Spleen (tissue), 11 donors: ENCODE measurements around the gene CLPSL1. TPM values are rescaled to one million over a fixed set of nuclear protein-coding genes. Genes with fewer than 3 reads are reported as not detected.

Experiments
- DNase-seq: peaks from one replicate; pipeline ENCODE4 v3.0.0-alpha.2; 2020
- H3K27ac ChIP-seq, 8 donors: fragments of 200-600 bp; sonication (generic) in 7 of 8; 1 replicate in 4 of 8; 2 replicates in 4 of 8; pipeline versions ENCODE4 v1.5.0 to v1.8.0; 2016 to 2021; ENCODE audit warnings: inconsistent platforms in 4 of 8, mild to moderate bottlenecking in 4 of 8, moderate library complexity in 1 of 8
- H3K27me3 ChIP-seq, 7 donors: fragments of 200-600 bp; sonication (generic) in 6 of 7; replicated peaks in 1 of 7; 1 replicate in 4 of 7; 2 replicates in 3 of 7; pipeline versions ENCODE4 v1.5.0 to v1.8.0; 2016 to 2021; ENCODE audit warnings: inconsistent platforms in 3 of 7, mild to moderate bottlenecking in 1 of 7
- H3K36me3 ChIP-seq, 6 donors: fragments of 200-600 bp; sonication (generic) in 5 of 6; 1 replicate in 4 of 6; 2 replicates in 2 of 6; pipeline versions ENCODE4 v1.5.0 to v1.8.0; 2016 to 2021; ENCODE audit warnings: inconsistent platforms in 2 of 6
- H3K4me1 ChIP-seq, 6 donors: fragments of 200-600 bp; sonication (generic) in 5 of 6; 1 replicate in 3 of 6; 2 replicates in 3 of 6; pipeline versions ENCODE4 v1.5.0 to v1.8.0; 2016 to 2021; ENCODE audit warnings: inconsistent platforms in 3 of 6
- H3K4me3 ChIP-seq, 8 donors: fragments of 200-600 bp; sonication (generic) in 7 of 8; 1 replicate in 4 of 8; 2 replicates in 4 of 8; pipeline versions ENCODE4 v1.5.0 to v1.8.0; 2016 to 2021; ENCODE audit warnings: inconsistent platforms in 4 of 8, mild to moderate bottlenecking in 4 of 8, moderate library complexity in 2 of 8
- H3K9me3 ChIP-seq, 8 donors: fragments of 200-600 bp; sonication (generic) in 7 of 8; 1 replicate in 4 of 8; 2 replicates in 4 of 8; pipeline versions ENCODE4 v1.5.0 to v1.8.0; 2016 to 2021; ENCODE audit warnings: inconsistent platforms in 4 of 8
- POLR2A ChIP-seq, 3 donors: fragments of 450-650 bp; IDR thresholded peaks; one replicate each; pipeline ENCODE4 v1.5.1; 2017; ENCODE audit warnings: antibody characterized with exemption in 3 of 3, mild to moderate bottlenecking in 1 of 3
- POLR2AphosphoS5 ChIP-seq, 3 donors: sonication (generic); formaldehyde crosslinking; IDR thresholded peaks; one replicate each; pipeline ENCODE4 v1.5.1; 2017; ENCODE audit warnings: antibody characterized with exemption in 3 of 3
- WGBS, 5 donors: extraction: QIAGEN DNeasy Blood & Tissue Kit in 3 of 5; methylation state at CpG; one replicate each; pipeline versions ENCODE4 v1.1.5 to v1.1.7; 2013 to 2018; 5-methylcytosine and 5-hydroxymethylcytosine counted together
- intact Hi-C: fragments of 100-400 bp; cut with DNase I; formaldehyde crosslinking; loops from one replicate; pipeline ENCODE4 v1.15.0; 2023; ENCODE audit warnings: low total_unique reads
- polyA plus RNA-seq, 3 donors: library from polyadenylated mRNA; stranded (reverse); fragments of 200-250 nt; gene quantifications; one replicate each; pipeline ENCODE4 v1.2.1, GENCODE V29; 2013
- total RNA-seq, 7 donors: library from RNA; depleted of rRNA in 3 of 7; stranded (reverse); fragments of >200 nt in 3 of 7; fragmentation: NEBNext Ultra II Directional in 4 of 7; extraction: Animal tissue kit (Norgen Biotek cat#: 25700) in 4 of 7; gene quantifications; one replicate each; pipeline versions ENCODE4 v1.1.0 to v1.2.1, GENCODE V29; 2016 to 2021
- TF ChIP-seq, protein P1 (sequence below), 11 experiments: fragments of 200-600 bp in 7 of 11; fragments of 450-650 bp in 4 of 11; sonication (generic) in 4 of 11; IDR thresholded peaks in 8 of 11; conservative IDR thresholded peaks in 3 of 11; 1 replicate in 7 of 11; 2 replicates in 4 of 11; pipeline versions ENCODE4 v1.4.0 to v1.8.0; 2016 to 2021; ENCODE audit warnings: antibody characterized with exemption in 11 of 11, inconsistent platforms in 4 of 11, mild to moderate bottlenecking in 1 of 11
- donor health status: healthy with polysubstance abuse.
- donor health status: DM: no; HTN: no; CAD: no; lungs with moderate emphysema.
- donor health status: DM: no; HTN: no; CAD: no.
- donor health status: Bipolar disorder and iron deficiency.
- donor health status: healthy.
- donor health status: DM: no; HTN: no; CAD: no.
- donor health status: DM: yes; HTN: yes; CAD: no.

Gene CLPSL1
- total and polyA plus RNA-seq, 10 donors = not detected

DNA sequence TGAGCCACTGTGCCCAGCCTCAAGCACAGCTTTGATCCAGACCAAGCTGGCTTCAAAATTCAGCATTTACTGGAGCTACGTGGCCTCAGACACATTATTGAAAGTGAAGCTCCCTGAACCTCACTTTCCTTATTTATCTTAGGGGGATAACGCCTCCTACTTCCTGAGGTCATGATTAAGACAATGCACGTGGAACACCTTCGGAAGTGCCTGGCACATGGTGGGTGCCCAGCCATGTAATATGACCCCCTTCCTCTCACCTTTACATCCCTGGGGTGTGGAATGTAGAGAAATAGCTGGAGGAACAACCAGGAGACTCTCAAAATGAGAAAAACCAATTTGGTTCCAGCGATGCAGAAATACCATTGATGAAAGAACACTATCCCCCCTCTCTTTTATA is 17.9 kb downstream of the CLPSL1 start:
- DNase-seq = no peak
- 66 to 85% (median 81%) methylated on average over 5 of the region's 5 CpGs for WGBS, 5 donors
- Histone ChIP-seq H3K9me3 (no peaks in the 10 kb centered on the region), H3K27me3 (peaks cover 0 to 2% (median 0%) of the 10 kb centered on the region in 7 donors), H3K27ac (no peak overlapping the region), H3K4me3 (no peak overlapping the region), H3K4me1 (no peaks in the 10 kb centered on the region), H3K36me3 (no peaks in the 10 kb centered on the region)
- intact Hi-C loops = no loop called here
- TF ChIP-seq, protein P1, sequence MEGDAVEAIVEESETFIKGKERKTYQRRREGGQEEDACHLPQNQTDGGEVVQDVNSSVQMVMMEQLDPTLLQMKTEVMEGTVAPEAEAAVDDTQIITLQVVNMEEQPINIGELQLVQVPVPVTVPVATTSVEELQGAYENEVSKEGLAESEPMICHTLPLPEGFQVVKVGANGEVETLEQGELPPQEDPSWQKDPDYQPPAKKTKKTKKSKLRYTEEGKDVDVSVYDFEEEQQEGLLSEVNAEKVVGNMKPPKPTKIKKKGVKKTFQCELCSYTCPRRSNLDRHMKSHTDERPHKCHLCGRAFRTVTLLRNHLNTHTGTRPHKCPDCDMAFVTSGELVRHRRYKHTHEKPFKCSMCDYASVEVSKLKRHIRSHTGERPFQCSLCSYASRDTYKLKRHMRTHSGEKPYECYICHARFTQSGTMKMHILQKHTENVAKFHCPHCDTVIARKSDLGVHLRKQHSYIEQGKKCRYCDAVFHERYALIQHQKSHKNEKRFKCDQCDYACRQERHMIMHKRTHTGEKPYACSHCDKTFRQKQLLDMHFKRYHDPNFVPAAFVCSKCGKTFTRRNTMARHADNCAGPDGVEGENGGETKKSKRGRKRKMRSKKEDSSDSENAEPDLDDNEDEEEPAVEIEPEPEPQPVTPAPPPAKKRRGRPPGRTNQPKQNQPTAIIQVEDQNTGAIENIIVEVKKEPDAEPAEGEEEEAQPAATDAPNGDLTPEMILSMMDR (IDR thresholded peaks at IDR 0.05 in 8 of 11, conservative IDR thresholded peaks at IDR 0.05 in 3 of 11) = no peak
- no peak for TF ChIP-seq POLR2A (IDR thresholded peaks at IDR 0.05)
- no peak for TF ChIP-seq POLR2AphosphoS5 (IDR thresholded peaks at IDR 0.05)

DNA sequence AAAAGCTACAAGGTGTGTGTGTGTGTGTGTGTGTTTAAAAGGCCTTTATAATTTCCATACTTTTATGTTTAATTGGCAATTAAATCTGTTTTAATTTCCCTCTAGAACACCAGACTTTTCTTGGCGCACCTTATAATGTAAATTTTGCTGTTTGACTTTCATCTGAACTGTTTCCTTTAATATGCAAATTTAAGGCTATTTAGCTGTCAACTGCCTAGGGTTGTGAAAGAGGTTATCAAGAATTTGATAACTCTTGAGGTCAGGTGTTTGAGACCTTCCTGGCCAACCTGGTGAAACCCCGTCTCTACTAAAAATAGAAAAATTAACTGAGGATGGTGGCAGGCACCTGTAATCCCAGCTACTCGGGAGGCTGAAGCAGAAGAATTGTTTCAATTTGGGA is 20.3 kb downstream of the CLPSL1 start:
- Histone ChIP-seq H3K27ac (no peak overlapping the region), H3K4me3 (no peak overlapping the region), H3K9me3 (no peaks in the 10 kb centered on the region), H3K36me3 (no peaks in the 10 kb centered on the region), H3K4me1 (peaks cover 0 to 9% (median 3%) of the 10 kb centered on the region in 6 donors), H3K27me3 (peaks cover 0 to 25% (median 14%) of the 10 kb centered on the region in 7 donors)
- intact Hi-C loops = no loop called here
- TF ChIP-seq, protein P1 (IDR thresholded peaks at IDR 0.05 in 8 of 11, conservative IDR thresholded peaks at IDR 0.05 in 3 of 11) = no peak
- no peak for TF ChIP-seq POLR2AphosphoS5 (IDR thresholded peaks at IDR 0.05)
- TF ChIP-seq POLR2A (IDR thresholded peaks at IDR 0.05) = no peak
- WGBS, 5 donors = 62 to 79% (median 74%) methylated on average over 3 of the region's 3 CpGs
- no peak for DNase-seq

DNA sequence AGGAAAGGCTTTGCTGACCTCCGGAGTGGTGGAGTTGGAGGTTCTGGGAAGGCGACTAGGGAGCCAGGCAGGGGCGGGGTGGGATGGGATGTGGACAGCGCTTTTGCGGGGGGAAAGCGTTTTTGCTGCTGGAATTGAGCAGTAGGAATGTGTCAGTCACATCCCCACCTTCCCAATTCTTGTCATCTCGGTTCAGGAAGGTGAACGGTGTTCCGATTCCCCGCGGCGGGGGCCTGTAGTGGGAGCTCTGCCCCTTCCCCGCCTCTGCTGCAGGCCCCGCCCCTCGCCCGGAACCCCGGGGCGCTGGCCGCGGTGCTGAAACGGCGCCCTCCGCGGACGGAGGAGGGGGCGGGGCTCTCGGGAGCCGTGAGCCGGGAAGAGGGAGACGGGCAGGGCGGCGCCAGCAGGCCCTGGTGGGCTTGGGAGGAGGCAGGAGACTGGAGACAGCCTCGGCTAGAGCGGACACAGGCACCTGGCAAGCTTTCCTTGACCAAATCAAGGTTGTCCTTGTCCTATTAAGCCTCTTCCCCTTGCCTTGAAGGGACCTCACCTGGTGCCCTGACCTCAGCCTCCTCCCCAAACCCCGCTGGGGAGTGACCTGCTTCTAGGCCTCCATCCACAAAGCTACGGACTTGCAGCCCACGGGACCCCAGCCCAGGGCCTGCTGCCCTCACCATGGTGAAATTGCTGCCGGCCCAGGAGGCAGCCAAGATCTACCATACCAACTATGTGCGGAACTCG is 24.3 kb downstream of the CLPSL1 start, which contains the start of gene LHFPL5:
TSS of gene LHFPL5 (plus strand) at position 357 of the 741 bp plus-strand sequence. CDS start at position 676, 319 bp downstream.
- TF ChIP-seq, protein P1 (IDR thresholded peaks at IDR 0.05 in 8 of 11, conservative IDR thresholded peaks at IDR 0.05 in 3 of 11) = no peak
- TF ChIP-seq POLR2A (IDR thresholded peaks at IDR 0.05) = no peak
- peak in 1 of 3 donors; percentile 63 for TF ChIP-seq POLR2AphosphoS5 (IDR thresholded peaks at IDR 0.05)
- peak; percentile 81 for DNase-seq
- no peaks in the 10 kb centered on the region for H3K36me3 ChIP-seq
- peaks cover 0 to 55% (median 18%) of the 10 kb centered on the region in 7 donors for H3K27me3 ChIP-seq
- peaks cover 0 to 9% (median 3%) of the 10 kb centered on the region in 6 donors for H3K4me1 ChIP-seq
- peak within 1 kb of the TSS in 1 of 8 donors; percentile 37 for H3K4me3 ChIP-seq
- no peaks in the 10 kb centered on the region for H3K9me3 ChIP-seq
- 14 to 20% (median 16%) methylated on average over 20 to 40 of the region's 40 CpGs for WGBS, 5 donors
- intact Hi-C loops = no loop called here
- H3K27ac ChIP-seq = no peak within 1 kb of the TSS

DNA sequence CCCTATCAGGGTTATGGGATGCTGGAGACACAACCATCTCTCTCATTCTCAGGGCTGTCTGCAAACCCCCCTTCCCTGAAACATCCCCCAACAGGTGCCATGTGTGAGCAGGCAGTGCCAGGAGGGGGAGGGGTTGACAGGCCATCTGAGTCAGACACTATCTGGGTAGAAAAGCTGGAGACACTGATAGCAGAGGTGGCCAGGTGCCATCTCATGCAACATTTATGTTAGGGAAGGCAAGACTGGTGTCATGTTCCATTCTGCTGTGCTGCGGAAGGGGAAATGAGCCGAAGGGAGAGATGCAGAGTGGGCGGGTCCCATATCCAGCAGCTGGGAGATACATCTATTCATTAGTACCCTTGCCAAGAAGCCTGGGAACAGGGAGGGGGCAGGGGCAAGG is 27.9 kb downstream of the CLPSL1 start:
- Histone ChIP-seq H3K36me3 (no peaks in the 10 kb centered on the region), H3K27me3 (peaks cover 0 to 55% (median 18%) of the 10 kb centered on the region in 7 donors), H3K4me3 (no peak overlapping the region), H3K4me1 (peaks cover 0 to 12% (median 3%) of the 10 kb centered on the region in 6 donors), H3K9me3 (no peaks in the 10 kb centered on the region), H3K27ac (no peak overlapping the region)
- 61 to 80% (median 68%) methylated on average over 3 of the region's 3 CpGs for WGBS, 5 donors
- TF ChIP-seq, protein P1 (IDR thresholded peaks at IDR 0.05 in 8 of 11, conservative IDR thresholded peaks at IDR 0.05 in 3 of 11) = no peak
- TF ChIP-seq POLR2AphosphoS5 (IDR thresholded peaks at IDR 0.05) = no peak
- intact Hi-C loops = no loop called here
- no peak for DNase-seq
